Activated CD4-positive, alpha-beta T cell treated with anti-CD3 and anti-CD28 coated beads, Interleukin-2, amount 50 U/mL, for 48 hours (primary cell): Measurements from ENCODE around the gene RAMACL.

ENCODE experiments used
- DNase-seq, 2 experiments: peaks; one replicate each; pipeline ENCODE4 v3.0.0-alpha.2; 2020

RAMACL gene

GRCh38 chr6:166573511-166574216 lies 12.8 kb downstream of the RAMACL start:
- DNase-seq, result no peak

- no peak for DNase-seq
Observed at GRCh38 chr6:166572370-166573261, 13.9 kb downstream of the RAMACL start.

DNA sequence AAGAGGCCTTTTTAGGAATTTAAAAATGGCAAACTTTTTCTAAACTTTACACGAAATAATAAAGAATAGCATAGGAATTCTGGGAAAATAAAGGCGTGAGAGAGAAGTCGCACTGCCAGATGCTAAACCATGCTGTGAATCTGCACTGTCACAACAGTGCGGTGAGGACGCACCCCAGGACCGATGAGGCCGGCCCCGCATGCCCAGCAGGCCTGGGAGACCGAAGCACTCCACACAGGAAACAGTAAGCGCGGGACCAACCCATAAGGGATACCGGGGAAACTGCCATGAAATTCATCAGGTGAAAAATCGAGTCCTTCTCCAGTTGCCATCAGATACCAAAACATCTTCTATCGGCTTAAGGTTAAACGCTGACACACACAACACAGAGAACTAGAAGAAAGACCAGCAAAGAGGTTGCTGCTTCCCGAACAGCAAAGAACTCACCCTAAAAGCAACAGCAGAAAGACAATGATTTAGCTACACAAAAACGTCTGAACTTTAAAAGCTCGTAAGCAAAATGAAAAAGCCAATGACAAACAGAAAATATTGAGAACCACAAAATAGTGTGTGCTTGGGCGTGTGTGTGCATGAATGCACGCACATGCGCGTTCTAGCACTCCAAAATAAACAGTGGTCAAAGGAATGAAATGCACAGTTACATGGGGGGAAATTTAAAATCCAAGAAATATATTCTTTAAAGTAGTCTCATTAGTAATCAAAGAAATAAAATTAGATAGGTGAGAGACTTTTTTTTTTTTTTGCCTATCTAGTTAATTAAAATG lies 15.4 kb downstream of the RAMACL start:
- DNase-seq, result no peak

GRCh38 chr6:166569206-166569605 lies 17.3 kb downstream of the RAMACL start:
- DNase-seq, result no peak

DNA sequence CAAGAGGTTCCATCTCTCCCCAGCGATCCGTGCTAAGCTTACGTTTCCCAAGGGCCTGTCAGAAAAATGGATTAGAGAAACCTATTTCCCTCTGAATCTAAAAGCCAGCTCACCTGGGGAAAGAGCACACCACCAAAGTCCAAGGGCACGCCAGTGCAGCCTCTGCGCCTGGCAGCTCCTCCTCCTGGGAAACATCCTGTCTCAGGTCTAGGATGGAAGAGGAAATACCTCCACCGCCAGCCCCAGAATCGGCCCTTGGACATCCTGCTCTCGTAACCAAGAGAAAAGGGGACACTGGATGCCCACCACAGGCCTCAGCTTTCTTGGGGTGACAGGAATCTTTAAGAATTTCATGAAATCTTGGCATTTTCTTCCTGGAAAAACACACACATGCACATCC lies 18.7 kb downstream of the RAMACL start:
- DNase-seq, result no peak

GRCh38 chr6:166567107-166567506 lies 19.4 kb downstream of the RAMACL start:
- no peak for DNase-seq

GRCh38 chr6:166566026-166567011 lies 20.2 kb downstream of the RAMACL start:
- DNase-seq, result no peak

DNA sequence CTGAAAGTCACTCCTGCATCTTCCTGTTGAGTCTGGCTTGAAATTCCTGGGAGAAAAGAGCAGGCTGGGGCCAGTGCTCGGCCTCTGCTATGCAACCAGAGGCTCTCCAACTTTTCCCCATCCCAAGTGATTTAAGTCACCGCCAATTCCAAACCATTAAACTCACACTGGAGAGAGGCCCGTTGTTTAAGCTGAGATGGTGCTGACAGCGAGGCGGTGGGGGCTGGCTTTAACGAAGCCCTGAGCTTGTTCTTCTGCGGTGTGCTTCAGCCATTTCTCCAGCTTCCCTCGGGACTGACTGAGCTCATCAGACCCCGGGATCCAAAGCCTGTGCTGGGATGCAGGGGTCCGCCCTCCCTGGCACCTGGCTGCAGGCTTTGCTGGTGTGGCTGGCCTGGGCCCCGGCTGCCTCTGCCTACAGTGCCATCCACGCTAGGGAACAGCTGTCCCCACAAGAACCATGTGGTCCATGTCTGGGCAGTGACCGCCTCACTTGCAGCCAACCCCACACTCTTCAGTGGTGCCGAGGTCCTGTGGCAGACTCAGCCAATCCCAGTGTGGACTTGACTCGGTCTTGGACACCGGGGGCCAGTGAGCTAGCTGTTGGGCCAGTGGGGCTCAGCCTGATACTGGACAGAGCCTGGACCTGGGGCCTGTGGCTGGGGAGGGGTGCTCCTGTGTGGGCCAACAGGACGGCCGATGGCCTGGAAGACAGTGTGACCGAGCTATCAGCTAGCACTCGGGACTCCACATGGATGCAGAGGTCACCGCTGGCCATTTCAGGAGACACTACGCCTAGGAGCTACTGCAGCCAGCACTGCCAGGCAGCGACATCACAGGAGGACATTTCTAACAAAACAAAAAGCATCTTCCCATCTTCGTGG lies 21.2 kb downstream of the RAMACL start:
- DNase-seq, result no peak

GRCh38 chr6:166563805-166564204 lies 22.7 kb downstream of the RAMACL start:
- no peak for DNase-seq

- no peak for DNase-seq
Observed at GRCh38 chr6:166563200-166563599, 23.3 kb downstream of the RAMACL start.

DNA sequence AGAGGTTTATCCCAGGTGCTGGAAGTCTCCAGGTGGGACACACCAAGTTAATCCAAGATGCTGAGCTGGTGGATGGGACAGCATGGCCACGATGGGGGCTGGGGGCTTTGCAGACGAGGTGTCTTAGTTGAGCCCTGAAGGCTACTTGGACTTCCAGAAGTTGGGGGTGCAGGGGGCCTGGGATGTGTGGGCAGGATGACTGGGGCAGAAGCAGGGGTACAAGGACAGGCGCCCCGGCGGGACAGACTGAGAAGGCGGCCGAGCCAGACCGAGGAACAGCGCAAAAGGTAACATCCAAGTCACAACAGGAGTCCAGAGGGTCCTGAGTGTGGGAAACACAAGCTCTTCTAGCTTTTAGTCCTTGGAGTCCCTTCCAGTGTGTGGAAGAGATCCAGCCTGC lies 23.8 kb downstream of the RAMACL start:
- DNase-seq, result no peak

GRCh38 chr6:166561771-166562359 lies 24.6 kb downstream of the RAMACL start:
- no peak for DNase-seq

- no peak for DNase-seq
Observed at GRCh38 chr6:166560222-166560621, 26.3 kb downstream of the RAMACL start.

DNA sequence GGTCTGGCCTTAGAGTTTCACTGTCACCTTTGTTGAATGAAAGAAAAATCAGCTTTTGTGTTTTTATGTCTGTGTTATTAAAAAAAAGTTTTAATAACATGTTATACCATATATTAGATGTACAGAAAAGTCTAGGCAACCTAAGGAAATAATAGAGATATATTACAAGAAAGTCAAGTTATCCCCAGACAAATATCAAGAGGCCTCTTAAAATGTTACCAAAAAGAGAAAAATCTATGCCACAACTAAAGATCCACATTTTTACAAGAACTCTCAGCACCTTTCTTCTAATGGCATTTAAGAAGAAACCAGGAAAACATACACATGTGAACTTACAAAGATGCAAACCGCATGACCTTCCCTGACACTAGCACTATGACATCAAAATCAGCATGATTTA lies 26.8 kb downstream of the RAMACL start:
- DNase-seq, result no peak

- DNase-seq, result no peak
Observed at GRCh38 chr6:166559211-166559610, 27.3 kb downstream of the RAMACL start.

DNA sequence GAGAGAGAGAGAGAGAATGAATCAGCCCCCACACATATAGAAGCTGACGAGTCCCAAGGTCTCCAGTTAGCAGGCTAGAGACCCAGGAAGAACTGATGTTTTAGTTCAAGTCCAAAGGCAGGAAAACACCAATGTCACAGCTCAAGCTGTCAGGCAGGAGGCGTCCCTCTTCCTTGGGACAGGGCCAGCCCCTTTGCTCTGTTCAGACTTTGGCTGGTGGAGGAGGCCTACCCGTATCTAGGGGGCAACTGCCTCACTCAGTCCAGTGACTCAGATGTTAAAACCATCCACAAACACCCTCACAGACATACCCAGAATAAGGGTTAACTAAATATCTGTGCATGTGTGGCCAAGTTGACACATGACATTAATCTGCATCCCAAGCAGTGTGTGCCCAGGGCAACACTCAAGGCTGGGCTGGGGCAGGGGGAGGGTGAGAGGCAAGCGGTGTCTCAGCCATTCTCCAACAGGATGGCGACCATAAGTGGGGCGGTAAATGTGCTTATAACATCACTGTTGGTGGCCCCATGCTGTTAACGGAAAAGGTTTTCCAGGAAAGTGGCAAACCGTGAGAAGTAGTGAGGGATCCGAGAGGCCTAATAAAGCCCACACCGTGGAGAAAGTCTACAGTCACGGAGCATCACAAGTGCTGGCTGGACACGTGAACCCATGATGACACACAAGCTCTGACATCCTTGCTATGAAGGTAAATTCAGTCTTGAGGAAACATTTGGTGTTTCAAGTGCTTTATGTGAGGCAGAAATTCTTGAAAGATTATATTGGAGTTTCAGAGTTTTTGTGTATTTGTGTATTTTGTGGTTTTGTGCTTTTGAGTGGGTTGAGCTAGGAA lies 28.1 kb downstream of the RAMACL start:
- no peak for DNase-seq

DNA sequence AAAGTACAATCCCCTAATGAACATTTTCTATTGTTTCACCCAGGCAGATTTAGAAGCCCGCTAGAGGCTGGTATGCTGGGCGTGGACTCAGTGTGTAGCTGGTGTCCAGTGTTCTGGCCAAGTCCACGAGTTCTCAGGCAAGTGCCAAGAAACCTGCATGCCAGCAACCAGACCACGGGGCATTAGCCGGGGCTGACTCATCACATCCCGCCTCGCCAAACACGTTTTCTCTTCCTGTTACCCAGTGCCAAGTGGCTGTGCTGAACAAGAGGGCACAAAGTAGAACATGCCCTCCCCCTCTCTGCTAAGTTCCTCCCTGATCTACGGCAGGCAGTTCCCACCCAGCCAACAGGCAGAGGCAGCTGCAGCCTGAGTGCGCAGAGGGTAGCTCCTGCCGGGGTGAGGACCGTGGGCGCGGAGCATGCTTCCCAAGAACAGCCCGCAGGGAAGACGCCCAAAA lies 29.6 kb downstream of the RAMACL start:
- no peak for DNase-seq

GRCh38 chr6:166556336-166556735 lies 30.1 kb downstream of the RAMACL start:
- DNase-seq, result no peak

DNA sequence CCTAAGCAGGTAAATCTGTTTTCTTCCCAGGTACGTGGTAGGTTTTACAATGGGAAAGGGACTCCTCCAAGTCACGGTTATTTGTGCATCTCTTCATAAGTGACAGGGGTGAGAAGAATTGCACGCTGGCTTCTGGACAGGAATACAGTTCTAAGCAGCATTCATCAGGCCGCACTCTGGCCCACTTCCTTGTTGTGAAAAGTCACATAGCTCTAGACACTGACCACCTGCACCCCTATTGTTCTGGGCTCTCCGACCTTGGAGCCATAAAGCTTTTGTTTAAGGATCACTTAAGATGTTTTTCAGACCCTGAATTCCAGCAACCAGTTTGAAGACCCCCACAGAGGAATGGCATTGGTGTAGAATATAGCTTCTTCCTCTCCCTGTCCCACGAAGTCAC lies 31.4 kb downstream of the RAMACL start:
- DNase-seq, result no peak

DNA sequence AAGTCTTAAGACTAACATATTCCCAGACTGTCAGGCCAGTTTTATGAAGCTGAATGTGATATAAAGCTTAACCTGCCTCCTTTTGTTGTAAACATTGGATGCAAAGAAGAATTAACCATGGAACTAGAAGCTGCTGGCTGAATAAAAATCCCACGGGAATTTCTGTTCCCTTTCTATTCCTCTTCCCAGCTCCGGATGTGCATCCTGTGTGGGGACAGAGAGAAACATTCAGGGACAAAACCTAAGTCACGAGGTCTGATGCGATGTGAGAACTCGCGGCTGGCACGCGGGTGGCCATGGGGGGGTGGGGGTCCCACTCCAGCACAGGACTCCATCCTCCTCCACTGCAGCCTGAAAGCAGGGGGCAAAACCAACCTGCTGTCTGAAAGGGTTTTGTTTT lies 32.2 kb downstream of the RAMACL start:
- no peak for DNase-seq
